Pancreas (tissue), 10 donors: ENCODE data around the gene LRMDA. TPM values are rescaled to one million over a fixed set of nuclear protein-coding genes. Genes with fewer than 3 reads are reported as not detected.

Source experiments
- ATAC-seq, 4 donors: fragments of 200-7000 bp; cut with Tn5 transposase; one replicate each; pipeline versions ENCODE4 v1.8.0 to v1.9.1; 2020; ENCODE audit warnings: mild to moderate bottlenecking in 4 of 4, moderate library complexity in 4 of 4
- DNase-seq, 6 donors: peaks; one replicate each; pipeline ENCODE4 v3.0.0-alpha.2; 2020
- FAIRE-seq: peaks from 2 replicates; lab custom pipeline; 2012; peaks lifted over from hg19 to GRCh38; lab: Jason Lieb, UNC
- H3K27ac ChIP-seq, 4 donors: fragments of 200-600 bp; sonication (generic); 1 replicate in 3 of 4; 2 replicates in 1 of 4; pipeline versions ENCODE4 v1.5.0 to v1.8.0; 2020
- H3K27me3 ChIP-seq, 4 donors: fragments of 200-600 bp; one replicate each; pipeline ENCODE4 v1.8.0; 2021
- H3K36me3 ChIP-seq, 3 donors: fragments of 200-600 bp; sonication (generic) in 1 of 3; one replicate each; pipeline versions ENCODE4 v1.5.0 to v1.8.0; 2020 to 2021
- H3K4me1 ChIP-seq, 3 donors: fragments of 200-600 bp; one replicate each; pipeline ENCODE4 v1.8.0; 2021
- H3K4me3 ChIP-seq, 4 donors: fragments of 200-600 bp; sonication (generic) in 2 of 4; one replicate each; pipeline versions ENCODE4 v1.5.0 to v1.8.0; 2020 to 2021
- H3K9me3 ChIP-seq, 4 donors: fragments of 200-600 bp; one replicate each; pipeline ENCODE4 v1.8.0; 2021
- WGBS, 2 donors: extraction: QIAGEN DNeasy Blood & Tissue Kit; methylation state at CpG; one replicate each; pipeline ENCODE4 v1.1.7; 2013; 5-methylcytosine and 5-hydroxymethylcytosine counted together
- intact Hi-C, 3 donors: fragments of 100-400 bp; cut with DNase I; formaldehyde crosslinking; loops; one replicate each; pipeline versions ENCODE4 v1.11.1 to v1.14.2; 2022
- polyA plus RNA-seq, 2 donors: library from polyadenylated mRNA; stranded (reverse); fragments of 200-250 nt; gene quantifications; one replicate each; pipeline ENCODE4 v1.2.3, GENCODE V29; 2013
- total RNA-seq, 6 donors: library from RNA; stranded (reverse); fragmentation: NEBNext Ultra II Directional in 4 of 6; extraction: Animal tissue kit (Norgen Biotek cat#: 25700) in 4 of 6; gene quantifications; one replicate each; pipeline versions ENCODE4 v1.2.1 to v1.2.4, GENCODE V29; 2021 to 2023
- TF ChIP-seq, protein P1 (sequence below), 4 donors: fragments of 200-600 bp; sonication (generic) in 3 of 4; IDR thresholded peaks; one replicate each; pipeline versions ENCODE4 v1.5.0 to v1.8.0; 2021; ENCODE audit warnings: antibody characterized with exemption in 4 of 4
- donor health status: healthy with polysubstance abuse.
- donor health status: DM: no; HTN: no; CAD: no; lungs with moderate emphysema.
- donor health status: DM: no; HTN: no; CAD: no.
- donor health status: control.
- donor health status: control.
- donor health status: Bipolar disorder and iron deficiency.
- donor health status: DM: yes; HTN: yes; CAD: no.
- donor health status: DM: no; HTN: no; CAD: no.
- donor health status: DM: no; HTN: no; CAD: no.
- donor health status: DM: yes; HTN: yes; CAD: no.

LRMDA gene
- total and polyA plus RNA-seq, 8 donors, result 4.6 to 21.2 (median 13.4) TPM

- Histone ChIP-seq H3K27ac (no peak overlapping the region), H3K36me3 (no peaks in the 10 kb centered on the region), H3K4me1 (peaks cover 0 to 27% (median 9%) of the 10 kb centered on the region in 3 donors), H3K9me3 (no peaks in the 10 kb centered on the region), H3K4me3 (no peak overlapping the region), H3K27me3 (no peaks in the 10 kb centered on the region)
- FAIRE-seq, result no peak
- WGBS, 2 donors, result 27 to 44% methylated on average over 1 of the region's 1 CpG
- ATAC-seq, result no peak
- no peak for DNase-seq
- TF ChIP-seq, protein P1, sequence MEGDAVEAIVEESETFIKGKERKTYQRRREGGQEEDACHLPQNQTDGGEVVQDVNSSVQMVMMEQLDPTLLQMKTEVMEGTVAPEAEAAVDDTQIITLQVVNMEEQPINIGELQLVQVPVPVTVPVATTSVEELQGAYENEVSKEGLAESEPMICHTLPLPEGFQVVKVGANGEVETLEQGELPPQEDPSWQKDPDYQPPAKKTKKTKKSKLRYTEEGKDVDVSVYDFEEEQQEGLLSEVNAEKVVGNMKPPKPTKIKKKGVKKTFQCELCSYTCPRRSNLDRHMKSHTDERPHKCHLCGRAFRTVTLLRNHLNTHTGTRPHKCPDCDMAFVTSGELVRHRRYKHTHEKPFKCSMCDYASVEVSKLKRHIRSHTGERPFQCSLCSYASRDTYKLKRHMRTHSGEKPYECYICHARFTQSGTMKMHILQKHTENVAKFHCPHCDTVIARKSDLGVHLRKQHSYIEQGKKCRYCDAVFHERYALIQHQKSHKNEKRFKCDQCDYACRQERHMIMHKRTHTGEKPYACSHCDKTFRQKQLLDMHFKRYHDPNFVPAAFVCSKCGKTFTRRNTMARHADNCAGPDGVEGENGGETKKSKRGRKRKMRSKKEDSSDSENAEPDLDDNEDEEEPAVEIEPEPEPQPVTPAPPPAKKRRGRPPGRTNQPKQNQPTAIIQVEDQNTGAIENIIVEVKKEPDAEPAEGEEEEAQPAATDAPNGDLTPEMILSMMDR (IDR thresholded peaks at IDR 0.05), result no peak
- intact Hi-C loops, result no loop called here
Observed at GRCh38 chr10:75730847-75731246, 299.4 kb downstream of the LRMDA start.

DNA sequence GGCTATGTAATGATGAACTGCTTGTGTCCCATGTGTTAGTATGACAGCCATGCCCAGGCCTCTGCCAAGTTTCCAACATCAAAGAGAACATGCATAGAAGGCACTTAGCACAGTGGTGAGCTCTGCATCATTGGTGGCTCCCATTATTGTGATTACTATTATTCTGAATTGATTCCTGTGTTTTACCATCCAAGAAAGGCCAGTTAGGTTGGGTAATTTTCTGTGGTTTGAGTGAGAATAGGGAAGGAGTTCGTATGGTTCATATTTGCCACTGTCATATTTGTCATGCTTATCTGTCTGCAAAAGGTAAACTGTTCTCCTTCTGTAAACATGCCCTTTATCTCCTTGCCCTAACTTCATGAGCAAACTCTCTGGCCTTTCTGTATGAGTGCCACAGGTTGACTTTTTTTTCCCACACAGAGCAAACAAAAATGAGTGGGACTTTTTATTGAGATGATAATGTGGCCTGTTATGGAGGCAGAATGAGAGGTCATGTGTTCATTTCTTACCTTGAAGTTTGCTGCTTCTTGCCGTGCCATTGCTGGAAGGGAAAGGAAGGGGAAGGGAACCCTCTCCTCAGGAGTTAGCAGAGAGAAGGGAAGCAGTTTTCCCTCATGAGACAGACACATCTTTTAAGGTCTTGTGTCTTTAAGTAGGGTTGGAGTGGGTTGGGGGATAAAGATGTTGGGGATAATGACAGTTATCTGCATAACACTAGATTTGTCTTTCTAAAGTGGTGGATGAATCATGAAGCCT is 301.9 kb downstream of the LRMDA start:
- Histone ChIP-seq H3K27ac (peak overlapping the region in 2 of 4 donors; percentile 44 to 48), H3K27me3 (no peaks in the 10 kb centered on the region), H3K36me3 (no peaks in the 10 kb centered on the region), H3K9me3 (no peaks in the 10 kb centered on the region), H3K4me3 (no peak overlapping the region), H3K4me1 (peaks cover 0 to 27% (median 9%) of the 10 kb centered on the region in 3 donors)
- ATAC-seq, result peak; percentile 81 to 93 (median 92)
- peak in 3 of 6 donors; percentile 26 to 30 (median 28) for DNase-seq
- intact Hi-C loops, result no loop called here
- TF ChIP-seq, protein P1 (IDR thresholded peaks at IDR 0.05), result no peak
- WGBS, 2 donors, result 13 to 18% methylated on average over 2 of the region's 2 CpGs
- peak; percentile 49 for FAIRE-seq

GRCh38 chr10:75736151-75736640 is 304.8 kb downstream of the LRMDA start:
- Histone ChIP-seq H3K4me1 (peaks cover 0 to 21% (median 9%) of the 10 kb centered on the region in 3 donors), H3K27ac (no peak overlapping the region), H3K27me3 (no peaks in the 10 kb centered on the region), H3K9me3 (no peaks in the 10 kb centered on the region), H3K36me3 (no peaks in the 10 kb centered on the region), H3K4me3 (no peak overlapping the region)
- WGBS, 2 donors, result 91 to 97% methylated on average over 5 of the region's 5 CpGs
- TF ChIP-seq, protein P1 (IDR thresholded peaks at IDR 0.05), result no peak
- FAIRE-seq (no peak), ATAC-seq (no peak), DNase-seq (no peak)
- intact Hi-C loops, result no loop called here

DNA sequence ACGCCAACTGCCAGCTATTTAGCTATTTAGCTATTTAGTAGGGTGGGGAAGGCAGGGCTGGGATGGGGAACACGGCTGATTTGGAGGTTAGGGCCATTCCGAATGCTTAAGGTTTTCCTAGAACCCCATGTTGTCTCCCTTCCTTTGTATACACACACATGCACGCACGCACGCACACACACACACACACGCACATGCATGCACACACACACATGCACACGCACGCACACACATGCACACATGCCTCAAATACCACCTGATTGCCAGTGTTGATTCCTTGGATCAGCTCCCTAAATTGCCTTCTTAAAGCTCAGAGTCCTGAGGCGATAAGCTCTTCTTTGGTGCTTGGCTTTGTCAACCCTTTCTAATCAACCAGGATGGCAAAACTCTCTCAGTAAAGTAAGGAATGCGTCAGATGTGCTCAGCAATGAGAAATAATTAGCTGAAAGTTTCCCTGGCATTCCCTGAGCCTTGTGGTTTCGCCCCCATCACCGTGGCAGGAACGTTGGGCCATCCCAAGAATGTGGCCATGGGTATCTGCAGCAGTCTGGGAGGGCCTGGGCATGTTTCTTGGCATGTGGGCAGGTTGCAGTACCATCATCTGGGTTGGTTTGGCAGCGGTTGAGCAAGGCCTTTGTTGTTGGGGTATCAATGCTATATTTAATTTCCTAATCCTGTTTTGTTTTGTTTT is 305.6 kb downstream of the LRMDA start:
- Histone ChIP-seq H3K27ac (no peak overlapping the region), H3K4me1 (peaks cover 0 to 17% (median 9%) of the 10 kb centered on the region in 3 donors), H3K27me3 (no peaks in the 10 kb centered on the region), H3K4me3 (no peak overlapping the region), H3K36me3 (no peaks in the 10 kb centered on the region), H3K9me3 (no peaks in the 10 kb centered on the region)
- TF ChIP-seq, protein P1 (IDR thresholded peaks at IDR 0.05), result no peak
- intact Hi-C loops, result no loop called here
- WGBS, 2 donors, result 95 to 96% methylated on average over 15 of the region's 15 CpGs
- DNase-seq (no peak), FAIRE-seq (no peak), ATAC-seq (no peak)
